ENCODE measurements around the gene SCFD2. TPM values are rescaled to one million over a fixed set of nuclear protein-coding genes. Genes with fewer than 3 reads are reported as not detected.
"Not testable (repeated sequence)": the region's sequence is repeated elsewhere in the genome, so short reads cannot be mapped to it uniquely, and the experiment has no call there.

The SCFD2 gene
- total RNA-seq, 1 donor from 2014 or later: 14.3 TPM

DNA sequence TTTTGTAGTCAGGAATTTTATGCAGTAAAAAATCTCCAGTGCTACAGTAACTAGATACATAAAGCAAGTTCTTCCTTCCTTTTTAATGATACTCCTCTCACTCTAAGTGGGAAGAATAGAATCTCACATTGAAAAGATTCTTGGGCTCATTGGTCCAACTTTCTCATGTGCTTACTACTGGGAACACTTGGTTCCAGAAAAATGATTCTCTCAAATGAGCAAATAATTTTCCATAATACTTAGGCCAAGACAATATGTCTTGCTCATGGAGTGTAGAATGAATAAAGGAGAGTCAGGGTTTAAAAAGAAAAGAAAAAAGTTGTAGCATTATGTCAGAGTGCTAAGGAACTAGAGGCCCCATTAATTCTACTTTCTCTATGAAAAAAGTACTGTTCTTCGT, 306.0 kb downstream of the SCFD2 start:
- Histone ChIP-seq H3K36me3 (no peaks in the 10 kb centered on the region), H3K4me1 (no peaks in the 10 kb centered on the region), H3K27me3 (no peaks in the 10 kb centered on the region), H3K4me3 (no peak overlapping the region), H3K27ac (no peak overlapping the region), H3K9me3 (no peaks in the 10 kb centered on the region)
- no peak for DNase-seq
- TF ChIP-seq, protein P1, sequence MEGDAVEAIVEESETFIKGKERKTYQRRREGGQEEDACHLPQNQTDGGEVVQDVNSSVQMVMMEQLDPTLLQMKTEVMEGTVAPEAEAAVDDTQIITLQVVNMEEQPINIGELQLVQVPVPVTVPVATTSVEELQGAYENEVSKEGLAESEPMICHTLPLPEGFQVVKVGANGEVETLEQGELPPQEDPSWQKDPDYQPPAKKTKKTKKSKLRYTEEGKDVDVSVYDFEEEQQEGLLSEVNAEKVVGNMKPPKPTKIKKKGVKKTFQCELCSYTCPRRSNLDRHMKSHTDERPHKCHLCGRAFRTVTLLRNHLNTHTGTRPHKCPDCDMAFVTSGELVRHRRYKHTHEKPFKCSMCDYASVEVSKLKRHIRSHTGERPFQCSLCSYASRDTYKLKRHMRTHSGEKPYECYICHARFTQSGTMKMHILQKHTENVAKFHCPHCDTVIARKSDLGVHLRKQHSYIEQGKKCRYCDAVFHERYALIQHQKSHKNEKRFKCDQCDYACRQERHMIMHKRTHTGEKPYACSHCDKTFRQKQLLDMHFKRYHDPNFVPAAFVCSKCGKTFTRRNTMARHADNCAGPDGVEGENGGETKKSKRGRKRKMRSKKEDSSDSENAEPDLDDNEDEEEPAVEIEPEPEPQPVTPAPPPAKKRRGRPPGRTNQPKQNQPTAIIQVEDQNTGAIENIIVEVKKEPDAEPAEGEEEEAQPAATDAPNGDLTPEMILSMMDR (IDR thresholded peaks at IDR 0.05): no peak
- intact Hi-C loops (cut with DNase I): no loop called here
- no peak for ATAC-seq

DNA sequence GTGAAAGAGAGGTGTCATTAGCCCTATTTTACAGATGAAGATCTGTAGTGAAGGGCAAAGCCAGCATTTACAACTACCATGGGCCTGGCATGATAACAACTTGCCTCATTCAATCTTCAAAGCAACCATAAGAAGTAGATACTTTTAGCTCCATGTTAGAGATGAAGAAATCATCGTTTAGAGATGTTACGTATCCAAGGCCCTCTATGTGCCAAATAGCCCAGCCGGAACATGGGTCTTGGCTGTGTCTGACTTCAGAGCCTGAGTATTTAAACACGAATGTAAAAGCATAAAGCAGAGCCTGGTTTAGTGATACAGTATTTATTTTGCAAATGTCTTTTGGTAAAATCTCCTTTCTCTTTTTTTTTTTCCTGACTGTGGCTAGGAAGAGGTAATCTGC, 306.6 kb downstream of the SCFD2 start:
- ATAC-seq (no peak), DNase-seq (no peak)
- no peaks in the 10 kb centered on the region for H3K9me3 ChIP-seq
- TF ChIP-seq, protein P1 (IDR thresholded peaks at IDR 0.05): no peak
- no peak overlapping the region for H3K27ac ChIP-seq
- intact Hi-C loops (cut with DNase I): no loop called here
- no peaks in the 10 kb centered on the region for H3K36me3 ChIP-seq
- no peak overlapping the region for H3K4me3 ChIP-seq
- H3K4me1 ChIP-seq: no peaks in the 10 kb centered on the region
- H3K27me3 ChIP-seq: no peaks in the 10 kb centered on the region

DNA sequence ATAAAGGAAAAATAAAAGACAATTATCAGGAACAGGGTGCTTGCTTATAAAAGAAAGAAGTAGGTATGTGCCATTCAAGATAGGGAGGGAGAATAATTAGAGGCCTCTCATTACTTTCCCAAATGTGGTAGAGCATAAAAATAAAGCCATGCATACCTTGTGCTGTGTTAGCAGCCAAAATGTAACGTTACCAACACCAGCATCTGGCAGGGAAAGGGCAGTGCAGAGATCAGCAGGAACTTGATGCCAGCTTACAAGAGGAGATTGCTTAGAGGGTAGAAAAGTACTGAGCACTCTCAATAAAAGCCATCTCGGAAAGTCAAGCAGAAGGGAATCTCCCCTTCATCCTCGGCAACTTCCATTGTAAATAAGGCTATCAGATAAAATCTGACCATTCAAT, 308.2 kb downstream of the SCFD2 start:
- no peak overlapping the region for H3K4me3 ChIP-seq
- intact Hi-C loops (cut with DNase I): no loop called here
- no peak for DNase-seq
- H3K9me3 ChIP-seq: no peaks in the 10 kb centered on the region
- TF ChIP-seq, protein P1 (IDR thresholded peaks at IDR 0.05): no peak
- no peaks in the 10 kb centered on the region for H3K4me1 ChIP-seq
- H3K36me3 ChIP-seq: no peaks in the 10 kb centered on the region
- no peaks in the 10 kb centered on the region for H3K27me3 ChIP-seq
- no peak for ATAC-seq
- no peak overlapping the region for H3K27ac ChIP-seq

DNA sequence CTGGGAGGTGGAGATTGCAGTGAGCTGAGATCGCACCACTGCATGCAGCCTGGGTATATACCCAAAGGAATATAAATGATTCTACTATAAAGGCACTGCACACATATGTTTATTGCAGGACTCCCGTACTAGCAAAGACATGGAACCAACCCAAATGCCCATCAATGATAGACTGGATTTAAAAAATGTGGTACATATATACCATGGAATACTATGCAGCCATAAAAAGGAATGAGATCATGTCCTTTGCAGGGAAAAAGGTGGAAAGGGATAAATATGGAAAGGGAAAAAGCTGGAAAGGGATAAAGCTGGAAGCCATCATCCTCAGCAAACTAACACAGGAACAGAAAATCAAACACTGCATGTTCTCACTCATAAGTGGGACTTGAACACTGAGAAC, 308.8 kb downstream of the SCFD2 start:
- H3K27me3 ChIP-seq; H3K4me3 ChIP-seq; H3K4me1 ChIP-seq; H3K27ac ChIP-seq; intact Hi-C loops (cut with DNase I); ATAC-seq; H3K36me3 ChIP-seq; H3K9me3 ChIP-seq; DNase-seq: not testable (repeated sequence)

DNA sequence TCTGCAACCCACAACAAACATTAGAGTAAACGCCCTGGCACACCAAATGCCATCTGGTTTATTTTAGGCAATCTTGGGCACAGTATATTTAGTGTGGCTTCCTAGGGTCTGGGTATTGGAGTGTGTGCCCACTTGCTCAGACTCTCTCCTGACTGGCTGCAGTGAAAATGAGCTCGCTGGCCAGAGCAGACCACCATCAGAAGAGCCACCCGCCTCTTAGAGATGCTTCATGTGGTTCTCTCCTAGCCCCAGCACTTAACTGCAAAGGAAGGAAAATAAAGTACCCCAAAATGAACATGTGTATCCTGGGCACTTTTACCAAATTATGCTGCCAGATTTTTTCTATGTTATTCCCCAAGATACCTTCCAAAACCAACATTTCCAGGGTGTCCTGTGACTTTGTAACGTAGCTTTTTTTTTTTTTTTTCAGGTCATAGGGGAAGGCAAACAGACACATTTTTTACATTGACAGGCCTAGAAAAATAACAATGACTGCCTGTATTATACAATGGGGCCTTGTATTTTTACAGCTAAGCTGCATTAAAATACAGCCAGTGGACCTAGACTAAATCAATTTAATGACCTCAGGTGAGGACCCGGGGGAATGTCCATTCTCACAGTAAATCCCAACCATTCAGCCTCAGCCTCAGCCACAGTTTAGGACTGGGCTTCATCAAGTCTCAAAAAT, 310.0 kb downstream of the SCFD2 start:
- intact Hi-C loops (cut with DNase I): no loop called here

DNA sequence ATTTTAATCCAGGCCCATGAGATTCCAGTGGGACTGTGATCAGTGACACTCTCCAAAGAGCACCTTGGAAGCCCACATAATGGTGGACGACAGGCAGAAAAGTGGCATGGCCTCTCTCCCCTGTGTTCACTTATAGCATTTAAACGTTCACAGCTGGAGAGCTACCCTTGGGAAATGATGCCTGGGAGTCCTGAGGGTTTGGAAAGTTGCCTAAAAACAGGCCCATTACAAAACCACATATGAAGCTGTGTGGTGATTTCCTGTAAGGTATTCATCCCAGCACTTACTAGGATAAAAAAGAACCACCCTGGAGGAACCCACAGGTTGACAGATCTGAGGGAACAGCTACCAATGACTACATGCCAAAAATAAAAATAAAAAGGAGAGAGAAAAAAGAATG, 310.6 kb downstream of the SCFD2 start:
- Histone ChIP-seq H3K9me3 (no peaks in the 10 kb centered on the region), H3K4me1 (no peaks in the 10 kb centered on the region), H3K27me3 (no peaks in the 10 kb centered on the region), H3K27ac (no peak overlapping the region), H3K36me3 (no peaks in the 10 kb centered on the region), H3K4me3 (no peak overlapping the region)
- DNase-seq (no peak), ATAC-seq (no peak)
- TF ChIP-seq, protein P1 (IDR thresholded peaks at IDR 0.05): no peak
- intact Hi-C loops (cut with DNase I): no loop called here

More for the DNA sequence above, 310.0 kb downstream of the SCFD2 start:
- H3K4me3 ChIP-seq: no peak overlapping the region
- no peak overlapping the region for H3K27ac ChIP-seq
- no peaks in the 10 kb centered on the region for H3K27me3 ChIP-seq
- no peaks in the 10 kb centered on the region for H3K9me3 ChIP-seq
- no peaks in the 10 kb centered on the region for H3K36me3 ChIP-seq
- DNase-seq (no peak), ATAC-seq (no peak)
- TF ChIP-seq, protein P1 (IDR thresholded peaks at IDR 0.05): no peak
- H3K4me1 ChIP-seq: no peaks in the 10 kb centered on the region
